ENCODE measurements around the gene HOATZ.

DNA sequence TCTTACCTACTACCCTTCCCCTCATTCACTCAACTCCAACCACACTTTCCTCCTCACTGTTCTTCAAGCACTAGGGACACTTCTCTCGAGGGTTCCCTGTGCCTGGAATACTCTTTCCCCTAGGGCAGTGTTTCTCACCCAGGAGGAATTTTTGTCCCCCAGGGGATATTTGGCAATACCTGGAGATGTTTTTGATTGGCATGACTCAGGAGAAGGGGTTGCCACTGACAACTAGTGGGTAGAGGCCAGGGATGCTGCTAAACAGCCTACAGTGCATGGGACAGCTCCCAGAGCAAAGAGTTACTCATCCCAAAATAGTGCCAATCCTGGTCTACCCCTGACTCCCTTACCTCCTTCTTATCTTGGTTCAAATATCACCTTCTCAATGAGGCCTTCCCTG is 42.4 kb upstream of the HOATZ start:
- TF ChIP-seq, protein P1, sequence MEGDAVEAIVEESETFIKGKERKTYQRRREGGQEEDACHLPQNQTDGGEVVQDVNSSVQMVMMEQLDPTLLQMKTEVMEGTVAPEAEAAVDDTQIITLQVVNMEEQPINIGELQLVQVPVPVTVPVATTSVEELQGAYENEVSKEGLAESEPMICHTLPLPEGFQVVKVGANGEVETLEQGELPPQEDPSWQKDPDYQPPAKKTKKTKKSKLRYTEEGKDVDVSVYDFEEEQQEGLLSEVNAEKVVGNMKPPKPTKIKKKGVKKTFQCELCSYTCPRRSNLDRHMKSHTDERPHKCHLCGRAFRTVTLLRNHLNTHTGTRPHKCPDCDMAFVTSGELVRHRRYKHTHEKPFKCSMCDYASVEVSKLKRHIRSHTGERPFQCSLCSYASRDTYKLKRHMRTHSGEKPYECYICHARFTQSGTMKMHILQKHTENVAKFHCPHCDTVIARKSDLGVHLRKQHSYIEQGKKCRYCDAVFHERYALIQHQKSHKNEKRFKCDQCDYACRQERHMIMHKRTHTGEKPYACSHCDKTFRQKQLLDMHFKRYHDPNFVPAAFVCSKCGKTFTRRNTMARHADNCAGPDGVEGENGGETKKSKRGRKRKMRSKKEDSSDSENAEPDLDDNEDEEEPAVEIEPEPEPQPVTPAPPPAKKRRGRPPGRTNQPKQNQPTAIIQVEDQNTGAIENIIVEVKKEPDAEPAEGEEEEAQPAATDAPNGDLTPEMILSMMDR (IDR thresholded peaks at IDR 0.05; ENCODE audit: insufficient read depth, low read length, poor library complexity, severe bottlenecking), result no peak
- no peak for TF ChIP-seq EZH2phosphoT487 (conservative IDR thresholded peaks at IDR 0.05; ENCODE audit: low read length)

All from SU-DHL-6 (cell line).